Ectodermal cell (in vitro differentiated cells): ENCODE measurements around the gene NOL11.
"Not testable (repeated sequence)": the region's sequence is repeated elsewhere in the genome, so short reads cannot be mapped to it uniquely, and the experiment has no call there.

ENCODE experiments used
- H3K27ac ChIP-seq: 2 replicates; pipeline ENCODE4 v1.7.0; 2013; ENCODE audit warnings: mild to moderate bottlenecking, low read depth, low read length; ENCODE audit not compliant: insufficient read depth, poor library complexity, severe bottlenecking
- H3K27me3 ChIP-seq: 2 replicates; pipeline ENCODE4 v1.7.0; 2013; ENCODE audit warnings: mild to moderate bottlenecking, low read length; ENCODE audit not compliant: insufficient read depth, control insufficient read depth, poor library complexity, severe bottlenecking
- H3K36me3 ChIP-seq: one replicate; pipeline ENCODE4 v1.7.0; 2013; ENCODE audit warnings: low read length; ENCODE audit not compliant: control insufficient read depth, insufficient read depth
- H3K4me1 ChIP-seq: one replicate; pipeline ENCODE4 v1.7.0; 2013; ENCODE audit warnings: low read length; ENCODE audit not compliant: control insufficient read depth, insufficient read depth
- H3K4me3 ChIP-seq: 2 replicates; pipeline ENCODE4 v1.7.0; 2013; ENCODE audit warnings: low read depth, low read length, control low read depth; ENCODE audit not compliant: insufficient read depth
- H3K9me3 ChIP-seq: 2 replicates; pipeline ENCODE4 v1.7.0; 2013; ENCODE audit warnings: mild to moderate bottlenecking, low read length, moderate library complexity; ENCODE audit not compliant: control insufficient read depth
- WGBS, 2 experiments: methylation state at CpG; one replicate each; pipeline ENCODE4 v1.1.7; 2013; ENCODE audit warnings: missing lambda C conversion rate in 2 of 2; 5-methylcytosine and 5-hydroxymethylcytosine counted together

Gene NOL11

DNA sequence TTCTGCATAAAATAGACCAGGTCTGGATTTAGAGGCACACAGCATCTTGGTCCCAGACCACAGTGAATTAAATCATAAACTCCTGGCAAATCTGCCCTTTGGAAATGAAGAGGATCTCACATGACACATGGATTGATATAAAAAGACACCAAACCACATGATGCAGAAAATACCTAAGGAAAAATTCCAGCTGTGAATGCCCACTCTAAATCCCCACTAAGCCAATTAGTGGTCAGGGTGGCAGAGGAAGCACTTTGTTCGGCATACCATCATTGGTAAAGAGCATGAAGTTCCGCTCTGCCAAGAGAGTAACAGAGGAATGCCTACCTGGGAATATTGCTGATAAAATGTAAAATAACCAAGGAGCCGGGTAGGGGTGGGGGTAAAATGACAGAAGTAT is 32.4 kb upstream of the NOL11 start:
- Histone ChIP-seq H3K27ac (no peak overlapping the region), H3K4me3 (no peak overlapping the region), H3K27me3 (no peaks in the 10 kb centered on the region), H3K36me3 (no peaks in the 10 kb centered on the region), H3K9me3 (no peaks in the 10 kb centered on the region), H3K4me1 (no peaks in the 10 kb centered on the region)
- 95 to 98% methylated on average over 3 of the region's 3 CpGs for WGBS, 2 experiments

DNA sequence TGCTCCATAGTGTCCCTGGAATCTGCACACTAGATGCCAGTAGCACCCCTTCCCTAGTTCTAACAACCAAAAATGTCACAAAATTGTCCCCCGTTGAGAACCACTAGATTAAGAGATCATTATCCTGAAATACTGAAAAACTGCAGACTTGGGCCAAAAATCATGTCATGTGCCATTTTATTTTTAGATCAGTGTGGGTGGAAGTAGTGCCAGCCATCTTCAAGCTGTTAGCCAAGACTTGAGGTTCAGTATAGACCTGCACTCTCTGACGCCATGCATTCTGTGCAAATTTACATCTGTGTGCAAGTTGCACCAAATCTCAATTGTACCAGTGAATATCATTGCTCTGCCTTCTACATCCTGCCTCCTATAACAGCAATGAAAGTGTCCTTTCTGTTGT is 31.5 kb upstream of the NOL11 start:
- no peak overlapping the region for H3K27ac ChIP-seq
- H3K36me3 ChIP-seq: no peaks in the 10 kb centered on the region
- no peak overlapping the region for H3K4me3 ChIP-seq
- H3K9me3 ChIP-seq: no peaks in the 10 kb centered on the region
- H3K27me3 ChIP-seq: no peaks in the 10 kb centered on the region
- 96 to 97% methylated on average over 2 of the region's 2 CpGs for WGBS, 2 experiments
- H3K4me1 ChIP-seq: no peaks in the 10 kb centered on the region

DNA sequence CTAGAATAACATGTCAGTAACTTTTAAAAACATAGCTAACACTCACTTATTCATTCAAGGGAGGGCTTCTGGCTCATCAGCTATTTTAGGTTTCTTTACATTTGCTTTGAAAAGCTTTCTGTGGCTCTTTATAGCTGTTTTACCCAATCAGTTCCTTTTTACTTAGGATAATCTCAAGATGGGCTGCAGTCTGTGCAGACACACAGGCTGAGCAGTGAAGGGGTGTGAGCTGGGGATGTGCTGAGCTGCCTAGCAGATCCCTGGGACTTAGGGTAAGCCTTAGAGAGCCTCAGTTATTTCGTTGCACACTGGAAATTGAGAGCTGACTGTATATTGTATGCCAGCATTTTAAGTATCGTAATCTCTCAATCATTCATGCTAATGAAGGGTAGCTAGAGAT is 30.2 kb upstream of the NOL11 start:
- no peaks in the 10 kb centered on the region for H3K36me3 ChIP-seq
- no peaks in the 10 kb centered on the region for H3K9me3 ChIP-seq

DNA sequence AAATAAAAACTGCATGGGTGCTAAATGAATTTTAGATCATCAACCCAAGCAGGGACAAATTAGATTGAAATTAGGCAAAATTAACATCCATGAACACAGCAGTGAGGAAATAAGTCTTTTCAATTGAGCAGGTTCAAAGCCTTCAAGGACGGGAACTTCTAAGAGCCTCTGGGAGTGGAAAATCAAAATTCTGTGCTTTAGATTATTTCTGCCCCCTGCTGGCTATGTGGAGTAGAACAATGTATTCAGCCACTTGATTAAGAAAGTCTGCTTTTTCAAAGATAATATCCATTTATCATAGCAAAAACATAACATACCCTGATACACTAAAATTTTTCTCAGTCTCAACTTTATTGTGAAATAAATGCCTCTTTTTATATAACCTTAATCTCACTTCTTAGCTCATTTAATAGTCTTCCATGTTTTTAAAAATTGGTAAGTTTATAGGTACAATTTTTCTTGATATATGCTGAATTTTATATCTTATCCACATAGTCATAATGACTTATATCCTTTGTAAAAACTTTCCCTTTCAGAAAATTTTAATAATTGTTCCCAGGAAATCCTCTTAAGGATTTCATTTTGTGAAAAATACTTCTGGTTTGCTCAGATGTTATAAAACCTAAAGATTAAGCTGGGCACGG is 28.1 kb upstream of the NOL11 start:
- Histone ChIP-seq H3K4me1 (no peaks in the 10 kb centered on the region), H3K9me3 (no peaks in the 10 kb centered on the region), H3K36me3 (no peaks in the 10 kb centered on the region), H3K27me3 (no peaks in the 10 kb centered on the region), H3K27ac (no peak overlapping the region), H3K4me3 (no peak overlapping the region)
- WGBS, 2 experiments: 64 to 65% methylated on average over 2 of the region's 2 CpGs

More for the DNA sequence above, 30.2 kb upstream of the NOL11 start:
- H3K4me3 ChIP-seq: no peak overlapping the region
- no peak overlapping the region for H3K27ac ChIP-seq
- no peaks in the 10 kb centered on the region for H3K27me3 ChIP-seq
- H3K4me1 ChIP-seq: no peaks in the 10 kb centered on the region
- WGBS, 2 experiments: 95 to 98% methylated on average over 2 of the region's 2 CpGs

DNA sequence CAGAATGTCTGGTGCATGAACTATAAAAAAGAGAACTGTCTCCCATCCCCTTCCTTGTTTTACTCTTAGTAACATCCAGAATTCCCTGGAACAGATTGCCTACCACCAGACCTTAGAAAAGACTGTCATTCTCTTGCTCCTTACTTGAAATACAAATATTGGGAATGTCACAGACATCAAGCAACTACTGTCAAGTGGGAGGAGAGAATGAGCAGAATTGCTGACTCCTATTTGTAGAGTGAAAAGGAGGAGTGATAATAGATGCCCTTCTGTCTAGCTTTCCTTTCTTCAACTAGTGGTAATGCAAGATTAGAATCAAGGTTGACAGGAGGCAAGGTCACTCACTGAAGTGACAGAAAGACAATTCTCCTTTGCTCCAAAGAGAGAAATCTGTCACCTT is 23.9 kb upstream of the NOL11 start:
- Histone ChIP-seq H3K9me3 (no peaks in the 10 kb centered on the region), H3K27me3 (no peaks in the 10 kb centered on the region), H3K27ac (no peak overlapping the region), H3K36me3 (no peaks in the 10 kb centered on the region), H3K4me1 (no peaks in the 10 kb centered on the region), H3K4me3 (no peak overlapping the region)

DNA sequence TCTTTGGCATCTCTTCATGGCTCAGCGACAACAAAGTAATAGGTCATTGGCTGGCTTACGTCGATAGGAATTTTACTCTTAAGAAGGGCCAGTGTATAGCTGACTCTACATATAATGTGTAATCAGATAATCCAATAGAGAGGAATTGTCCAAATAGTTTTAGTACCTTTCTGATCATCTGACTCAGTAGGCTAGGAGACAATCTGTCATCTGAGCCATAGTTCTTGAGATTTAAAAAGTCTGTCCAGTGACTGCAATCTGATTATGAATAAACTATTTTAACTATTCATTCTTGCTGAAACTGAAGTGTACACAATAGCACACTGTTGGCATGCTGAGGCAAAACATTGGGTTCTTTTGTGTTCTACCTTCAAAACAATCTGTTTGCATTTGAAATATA is 21.4 kb upstream of the NOL11 start:
- Histone ChIP-seq H3K9me3 (no peaks in the 10 kb centered on the region), H3K4me1 (no peaks in the 10 kb centered on the region), H3K36me3 (no peaks in the 10 kb centered on the region), H3K4me3 (no peak overlapping the region), H3K27me3 (no peaks in the 10 kb centered on the region), H3K27ac (no peak overlapping the region)
- WGBS, 2 experiments: 93% methylated on average over 3 of the region's 3 CpGs; no CpG with 5 or more reads in 1 of the 2 experiments

DNA sequence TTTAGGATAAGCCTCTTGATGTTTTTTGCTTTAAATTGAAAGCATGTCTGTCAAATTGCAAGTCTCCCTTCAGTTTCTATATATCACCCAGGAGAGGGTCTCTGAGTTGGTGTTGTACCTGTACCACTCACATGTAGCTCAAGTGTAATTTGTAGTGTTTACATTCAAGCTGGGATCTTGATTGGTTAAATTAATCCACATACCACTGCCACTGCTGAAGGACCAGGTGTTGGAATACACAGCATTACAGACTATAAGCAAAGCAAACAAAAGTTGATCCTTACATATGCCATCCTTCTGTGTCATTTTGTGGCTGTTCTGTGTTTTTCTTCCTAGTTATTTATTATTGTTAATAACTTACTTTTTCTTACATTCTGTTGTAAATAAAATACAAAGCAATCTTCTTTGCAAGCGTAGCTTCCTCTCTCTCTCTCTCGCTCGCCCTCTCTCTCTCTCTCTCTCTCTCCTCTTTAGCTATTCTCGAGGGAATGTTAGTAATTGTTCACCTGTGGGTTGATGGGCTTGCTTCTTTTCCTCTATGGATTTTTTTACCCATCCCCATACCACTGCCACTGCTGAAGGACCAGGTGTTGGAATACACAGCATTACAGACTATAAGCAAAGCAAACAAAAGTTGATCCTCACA is 20.8 kb upstream of the NOL11 start:
- Histone ChIP-seq H3K27ac (no peak overlapping the region), H3K4me1 (no peaks in the 10 kb centered on the region), H3K36me3 (no peaks in the 10 kb centered on the region), H3K27me3 (no peaks in the 10 kb centered on the region), H3K9me3 (no peaks in the 10 kb centered on the region), H3K4me3 (no peak overlapping the region)
- 89% methylated on average over 4 of the region's 4 CpGs; no CpG with 5 or more reads in 1 of the 2 experiments for whole genome bisulfite sequencing, 2 experiments

DNA sequence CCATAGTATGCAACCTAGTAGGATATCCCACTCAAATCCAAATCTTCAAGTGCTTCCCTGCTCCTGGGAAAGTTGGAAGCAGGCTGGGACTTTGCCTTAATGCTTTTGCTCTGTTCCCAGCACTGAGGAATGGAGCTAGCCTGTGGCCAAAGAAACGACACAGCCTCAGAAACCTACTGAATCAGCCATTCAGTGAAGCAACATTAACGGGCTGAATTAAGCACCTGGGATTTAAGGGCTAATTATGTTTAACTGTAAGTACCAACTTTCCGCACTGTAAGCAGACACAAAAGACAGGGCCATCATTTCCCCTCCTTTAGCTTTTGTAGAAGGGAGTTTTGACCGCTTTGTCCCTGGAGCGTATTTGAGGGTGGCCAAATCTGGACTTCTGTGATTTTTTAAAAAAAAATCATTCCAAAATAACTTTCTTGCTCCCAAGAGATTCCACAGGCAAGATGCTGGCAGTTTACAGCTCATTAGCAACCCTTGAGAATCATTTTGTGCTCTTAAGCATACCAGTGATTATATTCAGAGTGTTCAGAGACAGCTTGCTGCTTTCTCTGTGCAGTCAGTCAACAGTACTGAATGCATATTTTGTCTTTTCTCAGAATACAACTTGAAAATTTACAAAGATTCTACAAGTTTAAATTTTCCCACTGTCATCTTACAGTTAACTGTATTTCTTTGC is 17.6 kb upstream of the NOL11 start:
- 91 to 95% methylated on average over 5 of the region's 5 CpGs for WGBS, 2 experiments
- no peaks in the 10 kb centered on the region for H3K36me3 ChIP-seq
- no peaks in the 10 kb centered on the region for H3K27me3 ChIP-seq
- no peaks in the 10 kb centered on the region for H3K9me3 ChIP-seq
- no peak overlapping the region for H3K4me3 ChIP-seq
- no peaks in the 10 kb centered on the region for H3K4me1 ChIP-seq
- H3K27ac ChIP-seq: no peak overlapping the region

DNA sequence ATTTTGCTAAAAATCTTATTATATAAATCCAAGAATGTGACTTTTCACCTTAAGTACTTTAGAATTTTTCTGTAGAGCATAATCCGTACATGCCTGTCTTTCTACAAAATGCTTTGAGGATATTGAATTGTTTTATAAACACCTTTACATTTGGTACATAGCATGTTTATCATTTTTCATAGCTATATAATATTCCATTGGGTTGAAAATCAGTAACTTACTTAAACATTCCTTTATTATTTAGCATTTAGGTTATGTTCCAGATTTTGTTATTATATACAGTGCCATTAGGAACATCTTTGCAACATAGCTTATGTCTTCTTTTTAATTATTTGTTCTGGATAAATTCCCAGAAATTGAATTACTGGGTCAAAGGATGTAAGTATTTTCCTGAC is 17.0 kb upstream of the NOL11 start:
- H3K27me3 ChIP-seq: no peaks in the 10 kb centered on the region
- no peak overlapping the region for H3K4me3 ChIP-seq
- WGBS, 2 experiments: no CpG with 5 or more reads among the region's 1 CpG
- H3K27ac ChIP-seq: no peak overlapping the region
- H3K36me3 ChIP-seq: no peaks in the 10 kb centered on the region
- H3K9me3 ChIP-seq: no peaks in the 10 kb centered on the region
- no peaks in the 10 kb centered on the region for H3K4me1 ChIP-seq

DNA sequence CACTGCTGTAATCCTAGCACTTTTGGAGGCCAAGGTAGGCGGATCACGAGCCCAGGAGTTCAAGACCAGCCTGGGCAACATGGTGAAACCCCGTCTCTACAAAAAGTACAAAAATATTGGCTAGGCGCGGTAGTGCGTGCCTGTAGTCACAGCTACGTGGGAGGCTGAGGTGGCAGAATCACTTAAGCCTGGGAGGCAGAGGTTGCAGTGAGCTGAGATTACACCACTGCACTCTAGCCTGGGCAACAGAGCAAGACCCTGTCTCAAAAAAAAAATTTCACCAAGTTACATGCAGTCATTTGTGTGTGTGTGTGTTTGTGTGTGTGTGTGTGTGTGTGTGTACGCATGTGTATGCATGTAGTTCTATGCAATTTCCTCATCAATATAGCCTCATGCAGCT is 14.9 kb upstream of the NOL11 start:
- not testable (repeated sequence) for H3K36me3 ChIP-seq, H3K27me3 ChIP-seq, H3K4me1 ChIP-seq, H3K4me3 ChIP-seq, H3K9me3 ChIP-seq, H3K27ac ChIP-seq
- 90 to 95% methylated on average over 7 of the region's 8 CpGs for WGBS, 2 experiments
